Stimulated activated naive CD8-positive, alpha-beta T cell treated with anti-CD3 and anti-CD28 coated beads, Interleukin-15, Interleukin-2, amounts not matched to agents 100 U/mL and 50 U/mL, for 24 hours (primary cell): ENCODE results near the gene UPF3A.
A peak's percentile ranks its signal among the peaks of the same experiment; 100 is the strongest.
"Not testable (repeated sequence)": the region's sequence is repeated elsewhere in the genome, so short reads cannot be mapped to it uniquely, and the experiment has no call there.

Experiments used
- ATAC-seq: fragments of 150-1000 bp; cut with Tn5 transposase; one replicate; pipeline ENCODE4 v1.10.0; 2021
- DNase-seq: peaks from one replicate; pipeline ENCODE4 v3.0.0; 2021

The UPF3A gene

GRCh38 chr13:114339857-114340534, 58.6 kb downstream of the UPF3A start:
- peak; percentile 40 for DNase-seq
- peak; percentile 94 for ATAC-seq

GRCh38 chr13:114341003-114341777, 59.8 kb downstream of the UPF3A start:
- DNase-seq (no peak), ATAC-seq (no peak)

GRCh38 chr13:114347256-114347655, 65.9 kb downstream of the UPF3A start:
- DNase-seq, ATAC-seq: not testable (repeated sequence)

DNA sequence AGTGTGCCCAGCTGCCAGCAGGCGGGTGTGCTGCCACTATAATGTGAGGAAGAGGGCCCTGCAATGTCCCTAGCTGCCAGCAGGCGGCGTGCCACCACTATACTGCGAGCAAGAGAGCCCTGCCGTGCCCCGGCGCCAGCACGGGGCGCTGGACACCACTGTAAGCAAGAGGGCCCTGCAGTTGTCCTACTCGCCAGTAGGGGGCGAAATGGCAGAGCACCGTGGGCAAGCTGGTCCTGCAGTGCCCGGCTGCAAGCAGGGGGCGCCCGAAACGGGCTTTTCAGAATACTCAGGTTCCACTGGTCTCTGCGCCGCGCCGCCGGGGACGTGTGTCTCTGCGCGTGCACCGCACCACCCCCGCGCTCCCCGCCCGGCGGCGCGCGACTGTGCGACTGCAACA, 71.4 kb downstream of the UPF3A start:
- not testable (repeated sequence) for ATAC-seq
- peak; percentile 57 for DNase-seq

GRCh38 chr13:114353382-114353781, 72.0 kb downstream of the UPF3A start:
- ATAC-seq, DNase-seq: not testable (repeated sequence)
